HG03175 (cell line): ENCODE results near the gene OR7A10.
"Not testable (repeated sequence)": the region's sequence is repeated elsewhere in the genome, so short reads cannot be mapped to it uniquely, and the experiment has no call there.

Experiments used
- ATAC-seq: cut with Tn5 transposase; IDR thresholded peaks from one replicate; pipeline ENCODE4 v1.9.1; 2021; ENCODE audit warnings: mild to moderate bottlenecking, moderate library complexity; ENCODE audit not compliant: unreplicated experiment

The OR7A10 gene

GRCh38 chr19:14796021-14796420 lies 52.7 kb downstream of the OR7A10 start:
- ATAC-seq: no peak

- no peak for ATAC-seq
Observed at GRCh38 chr19:14795078-14795721, 53.5 kb downstream of the OR7A10 start.

GRCh38 chr19:14792250-14792649 lies 56.5 kb downstream of the OR7A10 start:
- ATAC-seq: not testable (repeated sequence)
